Activated CD8-positive, alpha-beta memory T cell treated with anti-CD3 and anti-CD28 coated beads for 1 hour (primary cell): ENCODE measurements around the gene CTSW.

Experiments used
- DNase-seq, 2 donors: peaks; one replicate each; pipeline ENCODE4 v3.0.0-alpha.2; 2020; ENCODE audit warnings: low read depth in 1 of 2; ENCODE audit errors: extremely low read depth in 1 of 2

CTSW gene

DNA sequence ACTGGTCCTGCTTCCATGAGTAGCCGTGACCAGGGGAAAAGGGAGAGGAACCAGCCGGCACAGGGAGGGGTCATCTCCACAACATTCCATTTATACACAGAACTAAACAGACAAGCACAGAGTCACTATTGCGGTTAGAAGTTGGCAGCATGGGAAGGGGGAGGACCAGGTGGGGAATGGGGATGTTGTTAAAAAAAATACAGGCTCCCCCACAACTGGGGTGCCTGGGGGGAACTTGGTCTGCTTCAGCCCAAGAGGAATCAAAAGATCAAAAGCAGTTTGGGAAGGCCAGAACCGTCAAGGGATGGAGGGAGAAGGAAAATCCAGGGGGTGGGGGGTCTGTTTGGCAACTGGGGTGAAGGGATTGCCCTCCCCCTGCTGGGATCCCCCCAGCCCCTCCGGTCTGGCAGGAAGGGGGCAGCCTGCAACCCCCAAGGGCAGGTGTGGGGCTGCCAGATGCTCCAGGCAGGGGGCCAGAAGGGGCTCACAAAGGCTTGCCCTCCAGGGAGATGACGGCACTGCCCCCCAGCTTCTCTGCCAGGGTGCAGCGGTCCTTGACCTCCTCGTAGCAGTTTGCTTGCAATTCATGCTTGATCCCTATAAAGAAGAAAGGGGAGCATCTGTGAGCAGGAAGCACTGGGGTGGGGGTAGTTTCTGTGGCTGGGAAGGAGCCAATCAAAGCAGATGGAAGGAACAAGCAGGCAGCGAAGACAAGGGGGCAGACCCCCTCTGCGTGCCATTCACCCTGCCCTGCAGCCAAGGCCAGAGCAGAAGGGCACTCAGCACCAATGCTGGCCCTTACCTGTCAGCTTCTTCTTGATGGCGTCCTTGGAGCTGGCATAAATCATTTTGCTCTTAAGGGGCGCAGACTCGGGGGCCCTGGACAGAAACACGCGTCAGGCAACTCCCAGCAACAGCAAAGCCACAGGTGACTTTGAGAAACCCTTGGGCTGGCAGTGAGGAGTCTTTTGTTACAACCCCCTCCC is 24.5 kb upstream of the CTSW start:
- DNase-seq = no peak

GRCh38 chr11:65855927-65856363 is 23.7 kb upstream of the CTSW start:
- no peak for DNase-seq

GRCh38 chr11:65856689-65857499 is 22.7 kb upstream of the CTSW start:
- DNase-seq = peak; percentile 49 to 77

DNA sequence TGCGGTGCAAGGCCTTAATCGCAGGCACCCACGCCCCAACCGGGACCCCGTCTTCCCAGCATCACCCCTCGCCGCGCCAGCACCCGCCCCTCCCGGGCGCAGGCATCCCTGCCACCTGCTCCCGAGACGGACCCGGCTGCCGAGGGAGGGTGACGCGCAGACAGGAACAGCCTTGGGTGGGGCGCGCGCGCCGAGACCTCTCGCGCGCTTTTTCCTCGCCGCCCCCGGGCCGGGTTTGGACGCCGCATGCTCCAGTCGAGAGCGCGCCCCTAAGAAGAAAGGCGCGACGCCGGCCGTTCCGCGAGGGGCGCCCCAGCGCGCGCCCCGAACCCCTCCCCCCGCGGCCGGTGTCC is 22.2 kb upstream of the CTSW start:
- peak in 1 of 2 donors; percentile 58 for DNase-seq

- DNase-seq = peak; percentile 88 to 95
These were observed 21.6 kb upstream of the CTSW start, which contains the start of gene CFL1 for GRCh38 chr11:65857853-65858680. Gene CFL1, minus strand, starts transcription at chr11:65858180. Its CDS starts 81 bp downstream, at chr11:65858099.

GRCh38 chr11:65858681-65859087 is 21.0 kb upstream of the CTSW start:
- DNase-seq = no peak

- peak; percentile 94 to 98 for DNase-seq
These were observed 20.4 kb upstream of the CTSW start for GRCh38 chr11:65859095-65859811.

GRCh38 chr11:65859812-65860277 is 19.8 kb upstream of the CTSW start:
- DNase-seq = no peak

- DNase-seq = peak; percentile 91 to 97
These were observed 19.1 kb upstream of the CTSW start, which contains the start of gene MUS81 for GRCh38 chr11:65860278-65861164. Gene MUS81, plus strand, starts transcription at chr11:65860433. Its CDS starts 321 bp downstream, at chr11:65860754.

DNA sequence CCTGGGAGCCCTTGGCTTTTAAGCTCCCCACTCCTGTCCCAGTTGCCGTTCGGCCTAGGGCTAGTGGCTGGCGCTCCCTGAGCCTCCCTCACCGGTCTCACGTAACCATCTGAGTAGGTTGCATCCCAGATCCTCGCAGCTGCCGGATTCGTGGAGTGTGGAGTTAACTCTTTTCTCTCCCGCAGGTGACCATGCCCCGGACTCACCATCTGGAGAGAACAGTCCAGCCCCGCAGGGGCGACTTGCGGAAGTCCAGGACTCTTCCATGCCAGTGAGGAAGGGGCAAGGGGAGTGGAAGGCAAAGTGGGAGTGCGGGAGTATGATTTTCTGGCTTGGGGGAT is 18.5 kb upstream of the CTSW start:
- no peak for DNase-seq

GRCh38 chr11:65861533-65862183 is 18.0 kb upstream of the CTSW start:
- DNase-seq = no peak

- DNase-seq = no peak
These were observed 17.4 kb upstream of the CTSW start for GRCh38 chr11:65862191-65862735.

GRCh38 chr11:65862941-65863888 is 16.4 kb upstream of the CTSW start:
- no peak for DNase-seq

- no peak for DNase-seq
These were observed 15.5 kb upstream of the CTSW start for GRCh38 chr11:65863889-65864705.

GRCh38 chr11:65864706-65865471 is 14.7 kb upstream of the CTSW start:
- no peak for DNase-seq
